Upper lobe of left lung (tissue), 6 donors: ENCODE measurements around the gene GP1BB. TPM values are rescaled to one million over a fixed set of nuclear protein-coding genes. Genes with fewer than 3 reads are reported as not detected.

Source experiments
- ATAC-seq, 2 donors: fragments of 200-7000 bp; cut with Tn5 transposase; one replicate each; pipeline ENCODE4 v1.9.1; 2022; ENCODE audit warnings: mild to moderate bottlenecking in 2 of 2, moderate library complexity in 2 of 2; ENCODE audit not compliant: low FRiP score in 2 of 2
- DNase-seq, 2 donors: peaks; one replicate each; pipeline ENCODE4 v3.0.0-alpha.2; 2019 to 2020
- H3K27ac ChIP-seq, 4 donors: fragments of 200-600 bp; sonication (generic); one replicate each; pipeline ENCODE4 v1.5.1; 2016 to 2019
- H3K27me3 ChIP-seq, 4 donors: fragments of 200-600 bp; sonication (generic); one replicate each; pipeline ENCODE4 v1.5.1; 2017 to 2019
- H3K36me3 ChIP-seq, 4 donors: fragments of 200-600 bp; sonication (generic); one replicate each; pipeline ENCODE4 v1.5.1; 2016 to 2019
- H3K4me1 ChIP-seq, 4 donors: fragments of 200-600 bp; sonication (generic); one replicate each; pipeline ENCODE4 v1.5.1; 2018 to 2019
- H3K4me3 ChIP-seq, 4 donors: fragments of 200-600 bp; sonication (generic); one replicate each; pipeline ENCODE4 v1.5.1; 2017 to 2019; ENCODE audit warnings: mild to moderate bottlenecking in 2 of 4, moderate library complexity in 1 of 4
- H3K9me3 ChIP-seq, 4 donors: fragments of 200-600 bp; sonication (generic); one replicate each; pipeline ENCODE4 v1.5.1; 2018 to 2019
- EP300 ChIP-seq, 4 donors: sonication (generic); formaldehyde crosslinking; IDR thresholded peaks; one replicate each; pipeline ENCODE4 v1.5.1; 2017; ENCODE audit warnings: antibody characterized with exemption in 4 of 4, control low read depth in 2 of 4
- POLR2A ChIP-seq, 4 donors: fragments of 450-650 bp; IDR thresholded peaks; one replicate each; pipeline ENCODE4 v1.5.1; 2016 to 2017; ENCODE audit warnings: antibody characterized with exemption in 4 of 4, mild to moderate bottlenecking in 2 of 4
- POLR2AphosphoS5 ChIP-seq, 2 donors: sonication (generic); formaldehyde crosslinking; IDR thresholded peaks; one replicate each; pipeline ENCODE4 v1.5.1; 2017; ENCODE audit warnings: antibody characterized with exemption in 2 of 2
- WGBS, 2 donors: methylation state at CpG; one replicate each; pipeline ENCODE4 v1.1.5; 2017 to 2018; 5-methylcytosine and 5-hydroxymethylcytosine counted together
- total RNA-seq, 6 donors: library from RNA; depleted of rRNA in 4 of 6; stranded (reverse); fragments of >200 nt in 4 of 6; gene quantifications; one replicate each; pipeline versions ENCODE4 v1.1.0 to v1.2.1, GENCODE V29; 2016 to 2021
- TF ChIP-seq, protein P1 (sequence below), 6 experiments: fragments of 450-650 bp in 4 of 6; fragments of 200-600 bp in 2 of 6; sonication (generic) in 2 of 6; IDR thresholded peaks; one replicate each; pipeline ENCODE4 v1.5.1; 2016 to 2019; ENCODE audit warnings: antibody characterized with exemption in 6 of 6
- donor health status: DM: no; HTN: no; CAD: no; lungs with moderate emphysema.
- donor health status: DM: no; HTN: yes; CAD: no; lungs with severe emphysema.

The GP1BB gene
- 10 to 100 TPM in 1 of 6 donors, 1 to 10 TPM in 5; 1.5 to 23.7 (median 6.6) TPM for total RNA-seq

DNA sequence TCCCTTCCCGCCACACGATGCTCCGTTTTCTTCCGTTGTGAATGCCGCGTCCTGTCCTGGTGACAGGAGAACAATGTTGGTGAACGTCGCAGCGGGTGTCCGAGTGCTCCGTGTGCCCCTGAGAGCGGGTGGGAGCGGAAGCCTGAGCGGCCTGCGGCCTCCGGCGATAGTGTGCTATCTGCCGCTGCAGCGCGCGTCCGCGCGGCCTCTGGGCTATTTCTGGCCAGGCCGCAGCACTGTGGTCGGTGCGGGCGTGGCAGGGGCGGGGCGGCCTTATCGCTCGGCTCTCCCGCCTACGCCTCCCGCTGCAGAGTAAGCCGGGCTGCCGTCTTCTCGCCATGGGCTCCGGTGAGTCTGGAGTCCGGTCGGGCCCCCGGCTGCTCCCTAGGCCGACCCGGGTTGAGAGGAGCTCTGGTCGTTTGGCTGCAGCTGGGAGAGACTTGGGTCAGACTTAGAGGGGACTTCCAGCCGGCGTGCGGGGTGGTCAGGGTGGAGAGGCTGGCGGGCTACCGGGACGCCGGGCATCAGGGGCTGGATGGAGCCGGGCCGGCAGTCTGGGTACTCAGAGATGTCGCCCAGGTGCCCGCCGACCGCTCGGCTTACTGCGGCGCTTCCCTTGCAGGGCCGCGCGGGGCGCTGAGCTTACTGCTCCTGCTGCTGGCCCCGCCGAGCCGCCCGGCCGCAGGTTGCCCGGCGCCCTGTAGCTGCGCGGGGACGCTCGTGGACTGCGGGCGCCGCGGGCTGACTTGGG is at the start of gene GP1BB:
TSS of gene GP1BB (plus strand) at position 308 of the 751 bp plus-strand sequence. CDS start at position 339, 31 bp downstream.
- peaks cover 18 to 31% (median 28%) of the 10 kb centered on the region in 4 donors for H3K4me1 ChIP-seq
- no peak for TF ChIP-seq EP300 (IDR thresholded peaks at IDR 0.05)
- TF ChIP-seq, protein P1, sequence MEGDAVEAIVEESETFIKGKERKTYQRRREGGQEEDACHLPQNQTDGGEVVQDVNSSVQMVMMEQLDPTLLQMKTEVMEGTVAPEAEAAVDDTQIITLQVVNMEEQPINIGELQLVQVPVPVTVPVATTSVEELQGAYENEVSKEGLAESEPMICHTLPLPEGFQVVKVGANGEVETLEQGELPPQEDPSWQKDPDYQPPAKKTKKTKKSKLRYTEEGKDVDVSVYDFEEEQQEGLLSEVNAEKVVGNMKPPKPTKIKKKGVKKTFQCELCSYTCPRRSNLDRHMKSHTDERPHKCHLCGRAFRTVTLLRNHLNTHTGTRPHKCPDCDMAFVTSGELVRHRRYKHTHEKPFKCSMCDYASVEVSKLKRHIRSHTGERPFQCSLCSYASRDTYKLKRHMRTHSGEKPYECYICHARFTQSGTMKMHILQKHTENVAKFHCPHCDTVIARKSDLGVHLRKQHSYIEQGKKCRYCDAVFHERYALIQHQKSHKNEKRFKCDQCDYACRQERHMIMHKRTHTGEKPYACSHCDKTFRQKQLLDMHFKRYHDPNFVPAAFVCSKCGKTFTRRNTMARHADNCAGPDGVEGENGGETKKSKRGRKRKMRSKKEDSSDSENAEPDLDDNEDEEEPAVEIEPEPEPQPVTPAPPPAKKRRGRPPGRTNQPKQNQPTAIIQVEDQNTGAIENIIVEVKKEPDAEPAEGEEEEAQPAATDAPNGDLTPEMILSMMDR (IDR thresholded peaks at IDR 0.05): no peak
- no peak for TF ChIP-seq POLR2A (IDR thresholded peaks at IDR 0.05)
- no peak for TF ChIP-seq POLR2AphosphoS5 (IDR thresholded peaks at IDR 0.05)
- peak within 1 kb of the TSS in 3 of 4 donors; percentile 29 to 32 (median 29) for H3K4me3 ChIP-seq
- DNase-seq: peak in 1 of 2 donors; percentile 90
- H3K36me3 ChIP-seq: peaks cover 0 to 9% (median 3%) of the 10 kb centered on the region in 4 donors
- H3K9me3 ChIP-seq: no peaks in the 10 kb centered on the region
- ATAC-seq: peak; percentile 30 to 52
- WGBS, 2 donors: 35 to 38% methylated on average over 6 to 51 of the region's 80 CpGs
- H3K27ac ChIP-seq: no peak within 1 kb of the TSS
- peaks cover 0 to 35% (median 21%) of the 10 kb centered on the region in 4 donors for H3K27me3 ChIP-seq

DNA sequence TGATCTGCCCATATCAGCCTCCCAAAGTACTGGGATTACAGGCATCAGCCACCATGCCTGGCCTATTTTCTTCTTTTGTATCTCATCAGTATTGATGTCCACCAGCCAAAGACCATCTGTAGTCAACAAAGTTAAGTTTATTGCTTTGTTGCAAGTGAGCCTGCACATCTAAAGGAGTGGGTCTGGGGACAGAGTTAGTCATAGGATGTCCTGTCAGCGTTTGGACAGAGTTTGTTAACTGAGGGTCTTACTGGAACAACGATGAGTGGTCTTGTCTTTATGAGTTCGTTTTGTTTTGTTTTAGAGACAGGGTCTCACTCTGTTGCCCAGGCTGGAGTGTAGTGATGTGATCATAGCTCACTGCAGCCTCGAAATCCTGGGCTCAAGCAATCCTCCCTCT is 49.7 kb upstream of the GP1BB start:
- TF ChIP-seq EP300 (IDR thresholded peaks at IDR 0.05) (no peak), POLR2AphosphoS5 (IDR thresholded peaks at IDR 0.05) (no peak), POLR2A (IDR thresholded peaks at IDR 0.05) (no peak)
- TF ChIP-seq, protein P1 (IDR thresholded peaks at IDR 0.05): no peak
- Histone ChIP-seq H3K27me3 (no peaks in the 10 kb centered on the region), H3K27ac (no peak overlapping the region), H3K9me3 (no peaks in the 10 kb centered on the region), H3K4me1 (no peaks in the 10 kb centered on the region), H3K4me3 (no peak overlapping the region), H3K36me3 (no peaks in the 10 kb centered on the region)
- 76 to 78% methylated on average over 4 of the region's 4 CpGs for WGBS, 2 donors
- ATAC-seq (no peak), DNase-seq (no peak)

DNA sequence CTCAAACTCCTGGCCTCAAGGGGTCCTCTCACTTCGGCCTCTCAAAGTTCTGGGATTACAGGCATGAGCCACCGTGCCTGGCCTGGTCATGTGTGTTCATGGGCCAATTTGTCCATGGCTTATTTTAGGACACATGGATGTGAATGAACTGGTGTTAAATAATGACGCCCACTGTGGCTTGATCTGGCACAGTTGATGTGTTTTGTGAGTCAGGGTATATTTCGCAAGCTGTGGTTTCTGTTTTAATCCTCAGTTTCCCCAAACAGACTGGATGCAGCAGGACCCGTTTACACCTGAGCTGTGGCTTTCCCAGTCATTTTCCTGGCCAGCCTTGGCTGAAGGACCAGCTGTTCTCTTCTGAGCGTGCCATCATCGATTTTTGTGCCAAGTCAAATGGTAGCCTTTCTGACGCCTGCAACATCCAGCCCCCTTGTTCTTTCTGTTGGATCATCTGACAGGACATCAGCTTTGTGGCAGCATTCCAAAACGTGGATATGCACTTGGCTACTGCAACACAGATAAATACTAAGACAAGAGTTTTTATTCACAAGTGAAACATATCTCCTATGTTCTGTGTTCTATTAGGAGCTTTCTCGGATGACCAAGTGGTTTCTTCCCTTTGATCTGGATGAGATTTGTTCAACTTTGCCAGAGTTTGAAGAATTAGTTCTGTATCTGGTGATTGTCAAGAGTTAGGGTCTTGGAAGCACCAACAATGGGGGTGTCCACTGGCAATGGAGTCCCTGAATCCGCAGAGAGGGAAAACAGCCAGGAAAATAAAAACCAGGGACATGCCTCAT is 49.0 kb upstream of the GP1BB start:
- no peak for DNase-seq

DNA sequence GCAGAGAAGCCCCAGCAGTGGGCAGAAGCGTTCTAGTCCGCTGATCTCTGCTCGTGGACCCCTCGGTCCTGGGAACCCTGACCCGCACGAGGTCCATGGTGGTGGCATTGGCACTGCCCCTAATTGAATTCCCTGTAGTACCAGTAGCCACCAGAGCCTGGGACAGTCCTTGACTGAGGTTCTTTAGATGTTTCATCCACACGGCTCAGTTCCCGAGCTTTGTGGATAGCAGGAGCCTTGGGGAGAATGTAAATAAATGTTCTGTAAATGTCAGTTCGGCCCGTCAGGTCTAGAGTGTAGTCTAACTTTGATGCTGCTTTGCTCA is 48.4 kb upstream of the GP1BB start:
- Histone ChIP-seq H3K4me3 (no peak overlapping the region), H3K36me3 (no peaks in the 10 kb centered on the region), H3K27me3 (peaks cover 0 to 1% (median 0%) of the 10 kb centered on the region in 4 donors), H3K9me3 (no peaks in the 10 kb centered on the region), H3K4me1 (no peaks in the 10 kb centered on the region), H3K27ac (no peak overlapping the region)
- 79 to 85% methylated on average over 6 to 10 of the region's 10 CpGs for WGBS, 2 donors
- no peak for ATAC-seq
- DNase-seq: no peak
- TF ChIP-seq, protein P1 (IDR thresholded peaks at IDR 0.05): no peak

More for the DNA sequence above, 49.0 kb upstream of the GP1BB start:
- Histone ChIP-seq H3K4me1 (no peaks in the 10 kb centered on the region), H3K27me3 (no peaks in the 10 kb centered on the region), H3K4me3 (no peak overlapping the region), H3K27ac (no peak overlapping the region), H3K36me3 (no peaks in the 10 kb centered on the region), H3K9me3 (no peaks in the 10 kb centered on the region)
- no peak for ATAC-seq
- TF ChIP-seq, protein P1 (IDR thresholded peaks at IDR 0.05): no peak
- TF ChIP-seq POLR2AphosphoS5 (IDR thresholded peaks at IDR 0.05) (no peak), POLR2A (IDR thresholded peaks at IDR 0.05) (no peak)
- WGBS, 2 donors: 72 to 77% methylated on average over 10 to 11 of the region's 11 CpGs
